Measurements from ENCODE around the gene KCNH1.

GRCh38 chr1:210703593-210703992 lies 430.4 kb downstream of the KCNH1 start:
- TF ChIP-seq CTCF (IDR thresholded peaks at IDR 0.05) (no peak), POLR2A (IDR thresholded peaks at IDR 0.05) (no peak)

All from testis (tissue), 2 donors.